Measurements from ENCODE around the gene C10orf143.
"Not testable (repeated sequence)": the region's sequence is repeated elsewhere in the genome, so short reads cannot be mapped to it uniquely, and the experiment has no call there.

Gene C10orf143

GRCh38 chr10:130027716-130028464 is 82.7 kb downstream of the C10orf143 start:
- no peak for FAIRE-seq

- no peak for FAIRE-seq
Observed at GRCh38 chr10:130026670-130027456, 83.8 kb downstream of the C10orf143 start.

DNA sequence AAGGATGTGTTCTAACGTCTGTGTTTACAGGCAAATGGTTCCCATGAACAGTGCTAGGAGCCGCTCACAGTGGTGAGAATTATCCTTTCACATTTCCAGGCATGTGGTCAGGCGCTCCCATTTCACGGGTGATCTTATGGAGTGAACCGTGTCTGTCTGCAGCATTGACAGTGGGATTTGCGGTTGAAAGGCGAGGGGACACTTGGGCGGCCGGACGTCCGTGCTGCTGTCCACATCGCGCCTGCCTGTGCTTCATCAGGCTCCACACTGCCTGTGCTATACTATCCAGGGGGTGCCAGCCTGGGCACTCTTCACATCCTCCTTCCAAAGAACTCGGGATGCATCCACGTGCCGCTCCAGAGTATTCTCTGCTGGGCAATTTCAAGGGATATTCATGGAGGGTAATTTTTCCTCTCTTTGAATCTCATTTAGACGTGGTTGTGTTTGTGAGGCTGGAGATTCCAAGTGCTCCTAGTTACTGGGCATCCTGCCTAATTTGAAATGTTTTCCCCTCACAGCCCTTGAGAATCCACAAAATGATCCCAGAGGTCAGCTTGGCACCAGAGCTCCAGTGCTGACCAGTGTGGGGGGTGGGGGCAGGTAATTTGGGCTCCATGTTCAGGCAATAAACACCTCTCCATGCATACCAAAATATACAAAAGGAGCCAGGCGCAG is 84.7 kb downstream of the C10orf143 start:
- FAIRE-seq = no peak

- FAIRE-seq = no peak
Observed at GRCh38 chr10:130025326-130025725, 85.3 kb downstream of the C10orf143 start.

- no peak for FAIRE-seq
Observed at GRCh38 chr10:130024779-130025325, 85.8 kb downstream of the C10orf143 start.

DNA sequence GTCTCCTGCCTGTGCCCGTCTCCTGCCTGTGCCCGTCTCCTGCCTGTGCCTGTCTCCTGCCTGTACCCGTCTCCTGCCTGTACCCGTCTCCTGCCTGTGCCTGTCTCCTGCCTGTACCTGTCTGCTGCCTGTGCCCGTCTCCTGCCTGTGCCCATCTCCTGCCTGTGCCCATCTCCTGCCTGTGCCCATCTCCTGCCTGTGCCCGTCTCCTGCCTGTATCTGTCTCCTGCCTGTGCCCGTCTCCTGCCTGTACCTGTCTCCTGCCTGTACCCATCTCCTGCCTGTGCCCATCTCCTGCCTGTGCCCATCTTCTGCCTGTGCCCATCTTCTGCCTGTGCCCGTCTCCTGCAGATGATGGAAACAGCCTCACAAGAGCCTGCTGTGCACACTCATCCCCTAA is 86.3 kb downstream of the C10orf143 start:
- not testable (repeated sequence) for FAIRE-seq

DNA sequence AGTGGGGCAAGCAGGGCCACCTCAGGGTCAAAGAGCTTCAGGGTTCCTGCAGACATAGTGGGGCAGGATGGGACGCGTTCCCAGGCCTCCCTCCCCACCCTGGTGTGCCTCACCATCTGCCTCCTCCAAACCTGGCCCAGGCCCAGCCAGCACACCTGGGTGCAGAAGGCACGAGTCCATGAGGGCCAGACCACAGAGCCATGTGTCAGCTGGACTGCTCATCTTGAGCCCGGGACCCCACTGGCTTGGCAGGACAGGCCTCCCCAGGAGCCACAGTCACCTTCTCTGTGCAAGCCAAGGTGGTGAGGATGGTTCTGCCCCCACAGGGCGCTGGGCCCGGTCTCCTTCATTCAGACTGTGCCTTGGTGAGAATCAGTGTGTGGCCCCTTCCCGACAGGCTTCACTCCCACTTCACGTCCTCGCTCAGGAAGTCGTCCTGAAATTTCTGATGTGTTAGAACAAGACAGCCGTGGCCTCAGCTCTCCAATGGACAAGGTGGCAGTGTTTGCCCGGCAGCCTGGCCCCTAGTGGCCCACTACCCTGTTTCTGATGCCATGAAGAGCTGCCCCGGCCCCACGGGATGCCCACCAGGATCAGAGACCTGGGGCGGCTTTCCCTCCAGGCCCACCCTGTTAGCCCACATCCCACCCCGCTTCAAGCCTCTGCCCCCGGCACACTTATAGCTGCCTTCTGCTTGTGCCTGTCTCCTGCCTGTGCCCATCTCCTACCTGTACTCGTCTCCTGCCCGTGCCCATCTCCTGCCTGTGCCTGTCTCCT is 87.0 kb downstream of the C10orf143 start:
- no peak for FAIRE-seq

- no peak for FAIRE-seq
Observed at GRCh38 chr10:130022511-130023299, 87.9 kb downstream of the C10orf143 start.

DNA sequence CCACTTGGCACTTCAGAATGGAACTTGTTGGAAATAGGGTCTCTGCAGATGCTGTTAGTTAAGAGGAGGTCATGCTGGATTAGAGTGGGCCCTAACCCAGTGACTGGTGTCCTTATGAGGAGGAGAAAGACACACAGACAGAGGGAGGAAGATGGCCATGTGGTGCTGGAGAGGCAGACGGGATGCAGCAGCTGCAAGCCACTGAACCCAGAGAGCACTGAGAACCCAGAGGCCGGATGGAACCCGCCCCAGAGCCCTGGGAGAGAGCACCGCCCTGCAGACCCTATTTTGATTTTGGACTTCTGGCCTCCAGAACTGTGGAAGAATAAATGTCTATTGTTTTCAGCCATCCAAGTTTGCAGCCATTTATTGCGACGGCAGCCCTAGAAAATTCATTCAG is 88.5 kb downstream of the C10orf143 start:
- FAIRE-seq = no peak

DNA sequence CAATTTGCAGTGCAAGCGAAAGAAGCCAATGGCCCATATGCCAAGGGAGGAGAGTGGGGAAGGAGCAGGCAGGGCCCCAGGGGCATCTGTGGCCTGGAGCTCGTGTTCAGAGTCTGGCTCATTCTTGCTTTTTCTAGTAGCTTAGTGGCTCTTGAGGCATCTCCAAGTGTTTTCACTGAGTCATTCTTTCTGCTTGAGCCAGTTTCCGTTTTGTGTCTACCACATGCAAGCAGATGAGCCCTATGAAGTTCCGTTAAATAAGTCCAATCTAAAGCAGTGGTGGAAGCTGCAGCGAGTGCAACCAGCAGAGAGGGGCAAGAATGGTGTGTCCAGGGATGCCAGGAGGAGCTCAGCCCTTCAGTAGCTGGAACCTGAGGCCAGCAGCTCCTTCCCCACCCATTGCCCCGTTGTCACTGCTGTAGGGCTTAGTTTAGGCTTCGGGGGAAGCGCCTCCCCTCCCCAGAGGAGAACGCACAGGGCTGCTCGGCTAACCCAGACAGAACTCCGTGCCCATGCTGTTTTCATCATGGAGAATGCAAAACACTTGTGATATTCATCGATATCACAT is 89.2 kb downstream of the C10orf143 start:
- FAIRE-seq = no peak

GRCh38 chr10:130020651-130021382 is 89.8 kb downstream of the C10orf143 start:
- FAIRE-seq = no peak

GRCh38 chr10:130018730-130019185 is 91.9 kb downstream of the C10orf143 start:
- FAIRE-seq = no peak

GRCh38 chr10:130018265-130018664 is 92.4 kb downstream of the C10orf143 start:
- FAIRE-seq = no peak

GRCh38 chr10:130017631-130018022 is 93.0 kb downstream of the C10orf143 start:
- no peak for FAIRE-seq

DNA sequence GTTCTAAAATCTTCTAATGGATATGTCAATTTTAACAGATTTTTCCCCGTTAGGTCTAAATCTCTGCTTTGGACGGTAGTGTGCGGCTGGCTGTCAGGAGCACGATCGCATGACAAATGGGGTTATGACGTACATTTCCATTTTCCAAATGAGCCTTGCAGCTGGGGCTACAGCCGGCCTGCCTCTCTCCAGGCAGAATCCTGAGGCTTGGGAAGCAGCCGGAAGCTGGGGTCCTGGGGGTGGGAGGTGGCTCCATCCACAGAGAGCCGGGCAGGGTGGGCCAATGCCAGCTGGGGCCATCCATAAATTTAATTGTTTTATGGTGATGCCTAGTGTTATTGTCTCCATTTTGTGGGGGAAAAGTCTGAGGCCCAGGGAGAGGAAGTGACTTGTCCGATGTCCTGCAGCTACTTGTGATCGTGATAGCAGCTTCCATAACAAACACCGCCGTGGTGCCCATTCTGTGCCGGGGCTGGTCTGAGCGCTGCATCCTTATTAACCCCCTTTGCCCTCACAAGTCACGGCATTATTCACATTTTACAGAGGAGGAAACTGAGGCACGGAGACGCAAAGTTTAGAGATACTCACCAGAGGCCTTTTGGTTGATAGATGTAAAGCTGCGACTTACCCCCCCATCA is 93.5 kb downstream of the C10orf143 start:
- FAIRE-seq = no peak

DNA sequence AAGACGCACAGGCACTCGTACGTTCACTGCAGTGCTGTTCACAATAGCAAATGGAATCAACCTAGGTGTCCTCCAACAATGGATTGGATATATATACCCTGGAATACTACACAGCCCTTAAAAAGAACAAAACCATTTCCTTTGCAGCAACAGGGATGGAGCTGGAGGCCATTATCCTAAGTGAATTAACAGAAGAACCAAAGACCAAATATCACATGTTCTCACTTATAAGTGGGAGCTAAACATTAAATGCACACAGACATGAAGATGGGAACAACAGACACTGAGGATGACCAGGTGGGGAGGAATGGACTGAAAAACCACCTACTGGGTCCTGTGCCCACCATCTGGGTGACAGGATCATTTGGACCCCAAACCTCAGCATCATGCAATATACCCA is 94.5 kb downstream of the C10orf143 start:
- FAIRE-seq = no peak

DNA sequence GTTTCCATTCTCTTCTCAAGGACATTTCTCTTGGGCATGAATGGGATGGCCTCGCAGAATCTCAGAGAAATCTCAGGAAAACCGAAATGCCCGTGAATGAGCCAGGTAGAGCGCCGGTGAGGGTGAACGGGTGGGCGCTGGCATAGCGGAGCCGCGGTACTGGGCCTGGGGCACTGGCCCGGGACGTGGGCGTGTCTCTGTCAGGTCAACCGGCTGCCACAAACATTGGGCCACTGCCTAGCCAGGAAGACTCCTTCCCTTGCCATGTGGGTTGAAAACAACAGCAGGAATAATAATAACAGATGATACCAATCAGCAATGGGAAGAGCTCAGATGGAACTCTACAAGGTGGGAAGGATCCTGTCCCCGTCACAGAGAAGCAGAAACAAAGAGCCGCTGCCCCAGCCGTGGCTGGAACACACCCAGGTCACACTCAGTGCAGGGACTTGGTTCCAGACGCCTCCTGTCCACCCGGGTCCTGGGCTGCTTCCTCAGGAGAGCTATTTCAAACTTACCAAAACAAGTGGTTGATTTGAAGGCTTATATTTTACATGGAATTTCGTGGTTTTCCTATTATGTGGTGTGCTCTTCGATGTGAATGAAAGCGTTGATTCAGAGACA is 95.4 kb downstream of the C10orf143 start:
- FAIRE-seq = no peak

- FAIRE-seq = no peak
Observed at GRCh38 chr10:130014263-130015074, 96.2 kb downstream of the C10orf143 start.

Data from islet of Langerhans (tissue), 1 donor.